HFFc6 (cell line): ENCODE results near the gene CEPT1. TPM values are rescaled to one million over a fixed set of nuclear protein-coding genes. Genes with fewer than 3 reads are reported as not detected.
A peak's percentile ranks its signal among the peaks of the same experiment; 100 is the strongest.

Experiments used
- DNase-seq: peaks from one replicate; pipeline ENCODE4 v3.0.0-alpha.2; 2018
- H3K27ac Mint-ChIP-seq: 2 replicates; pipeline ENCODE4 v1.8.0; 2020; ENCODE audit warnings: mild to moderate bottlenecking, mixed read lengths
- H3K27me3 Mint-ChIP-seq: 2 replicates; pipeline ENCODE4 v1.8.0; 2021; ENCODE audit warnings: mild to moderate bottlenecking, moderate library complexity, mixed read lengths; ENCODE audit not compliant: insufficient read depth
- H3K36me3 Mint-ChIP-seq: 2 replicates; pipeline ENCODE4 v1.8.0; 2021; ENCODE audit warnings: low read depth, mixed read lengths
- H3K4me1 Mint-ChIP-seq: 2 replicates; pipeline ENCODE4 v1.8.0; 2020; ENCODE audit warnings: low read depth, mixed read lengths
- H3K4me3 Mint-ChIP-seq: 2 replicates; pipeline ENCODE4 v1.8.0; 2020; ENCODE audit warnings: mild to moderate bottlenecking, moderate library complexity, mixed read lengths
- H3K9me3 Mint-ChIP-seq: 2 replicates; pipeline ENCODE4 v1.8.0; 2020; ENCODE audit warnings: mild to moderate bottlenecking, mixed read lengths
- CTCF ChIP-seq: fragments of 200-600 bp; sonication (generic); IDR thresholded peaks from 2 replicates; pipeline ENCODE4 v1.5.0; 2021; ENCODE audit warnings: antibody characterized with exemption, mild to moderate bottlenecking
- total RNA-seq, 6 experiments: library from RNA; stranded (reverse); fragmentation: NEBNext Ultra II Directional; extraction: Animal tissue kit (Norgen Biotek cat#: 25700); gene quantifications; 2 replicates in 1 of 6; 3 replicates in 5 of 6; pipeline ENCODE4 v1.2.3, GENCODE V29; 2021

CEPT1 gene
- total RNA-seq, 6 experiments from 2014 or later: 26.5 to 38.9 (median 33.5) TPM

- Mint-ChIP-seq H3K9me3 (no peaks in the 10 kb centered on the region), H3K27me3 (no peaks in the 10 kb centered on the region), H3K36me3 (peaks cover 5% of the 10 kb centered on the region), H3K4me1 (peaks cover 8% of the 10 kb centered on the region), H3K27ac (no peak overlapping the region), H3K4me3 (no peak overlapping the region)
- no peak for TF ChIP-seq CTCF
- DNase-seq: no peak
Measured at GRCh38 chr1:111162488-111162880, 22.5 kb downstream of the CEPT1 start.

- peaks cover 12% of the 10 kb centered on the region for H3K4me1 Mint-ChIP-seq
- H3K36me3 Mint-ChIP-seq: peaks cover 10% of the 10 kb centered on the region
- no peak for TF ChIP-seq CTCF
- DNase-seq: no peak
- H3K27me3 Mint-ChIP-seq: peaks cover 1% of the 10 kb centered on the region; the same call in 1 of the 2 replicates
- no peak overlapping the region for H3K4me3 Mint-ChIP-seq
- no peak overlapping the region for H3K27ac Mint-ChIP-seq
- H3K9me3 Mint-ChIP-seq: no peaks in the 10 kb centered on the region
Measured at GRCh38 chr1:111163363-111163762, 23.3 kb downstream of the CEPT1 start.

- Mint-ChIP-seq H3K4me1 (peaks cover 12% of the 10 kb centered on the region), H3K27me3 (peaks cover 1% of the 10 kb centered on the region; the same call in 1 of the 2 replicates), H3K27ac (no peak overlapping the region), H3K9me3 (no peaks in the 10 kb centered on the region), H3K36me3 (peaks cover 8% of the 10 kb centered on the region), H3K4me3 (no peak overlapping the region)
- TF ChIP-seq CTCF: no peak
- DNase-seq: no peak
Measured at GRCh38 chr1:111164151-111164550, 24.1 kb downstream of the CEPT1 start.

- H3K9me3 Mint-ChIP-seq: no peaks in the 10 kb centered on the region
- no peak for TF ChIP-seq CTCF
- H3K27me3 Mint-ChIP-seq: peaks cover 1% of the 10 kb centered on the region; the same call in 1 of the 2 replicates
- peaks cover 14% of the 10 kb centered on the region for H3K36me3 Mint-ChIP-seq
- H3K27ac Mint-ChIP-seq: peak overlapping the region; percentile 48; the same call in 1 of the 2 replicates
- peaks cover 16% of the 10 kb centered on the region for H3K4me1 Mint-ChIP-seq
- no peak overlapping the region for H3K4me3 Mint-ChIP-seq
- no peak for DNase-seq
Measured at GRCh38 chr1:111172463-111172862, 32.4 kb downstream of the CEPT1 start.

- no peaks in the 10 kb centered on the region for H3K9me3 Mint-ChIP-seq
- no peak overlapping the region for H3K4me3 Mint-ChIP-seq
- H3K27ac Mint-ChIP-seq: no peak overlapping the region
- TF ChIP-seq CTCF: no peak
- DNase-seq: no peak
- H3K4me1 Mint-ChIP-seq: peaks cover 12% of the 10 kb centered on the region
- H3K27me3 Mint-ChIP-seq: no peaks in the 10 kb centered on the region; the same call in 1 of the 2 replicates
- H3K36me3 Mint-ChIP-seq: peaks cover 9% of the 10 kb centered on the region
Measured at GRCh38 chr1:111174070-111174469, 34.0 kb downstream of the CEPT1 start.

- peaks cover 21% of the 10 kb centered on the region for H3K36me3 Mint-ChIP-seq
- no peak overlapping the region for H3K4me3 Mint-ChIP-seq
- peaks cover 12% of the 10 kb centered on the region for H3K4me1 Mint-ChIP-seq
- no peak overlapping the region for H3K27ac Mint-ChIP-seq
- no peaks in the 10 kb centered on the region for H3K9me3 Mint-ChIP-seq
- no peaks in the 10 kb centered on the region; the same call in 1 of the 2 replicates for H3K27me3 Mint-ChIP-seq
- no peak for TF ChIP-seq CTCF
- no peak for DNase-seq
Measured at GRCh38 chr1:111175349-111175748, 35.3 kb downstream of the CEPT1 start.
